Esophagus squamous epithelium (tissue), 4 donors: ENCODE data around the gene SPATS2L.

Experiments
- CTCF ChIP-seq, 6 experiments: fragments of 450-650 bp in 4 of 6; fragments of 200-600 bp in 2 of 6; sonication (generic) in 2 of 6; IDR thresholded peaks; one replicate each; pipeline ENCODE4 v1.5.1; 2016 to 2019; ENCODE audit warnings: antibody characterized with exemption in 6 of 6, mild to moderate bottlenecking in 4 of 6, moderate library complexity in 4 of 6
- POLR2A ChIP-seq, 4 donors: fragments of 450-650 bp; IDR thresholded peaks; one replicate each; pipeline ENCODE4 v1.6.1; 2017; ENCODE audit warnings: antibody characterized with exemption in 4 of 4, mild to moderate bottlenecking in 4 of 4, moderate library complexity in 3 of 4

- TF ChIP-seq CTCF (IDR thresholded peaks at IDR 0.05) (no peak), POLR2A (IDR thresholded peaks at IDR 0.05) (no peak)
These were observed 160.2 kb downstream of the SPATS2L start for GRCh38 chr2:200466425-200467418.
